ENCODE data around the gene MOB3A.
A peak's percentile ranks its signal among the peaks of the same experiment; 100 is the strongest.

The MOB3A gene

DNA sequence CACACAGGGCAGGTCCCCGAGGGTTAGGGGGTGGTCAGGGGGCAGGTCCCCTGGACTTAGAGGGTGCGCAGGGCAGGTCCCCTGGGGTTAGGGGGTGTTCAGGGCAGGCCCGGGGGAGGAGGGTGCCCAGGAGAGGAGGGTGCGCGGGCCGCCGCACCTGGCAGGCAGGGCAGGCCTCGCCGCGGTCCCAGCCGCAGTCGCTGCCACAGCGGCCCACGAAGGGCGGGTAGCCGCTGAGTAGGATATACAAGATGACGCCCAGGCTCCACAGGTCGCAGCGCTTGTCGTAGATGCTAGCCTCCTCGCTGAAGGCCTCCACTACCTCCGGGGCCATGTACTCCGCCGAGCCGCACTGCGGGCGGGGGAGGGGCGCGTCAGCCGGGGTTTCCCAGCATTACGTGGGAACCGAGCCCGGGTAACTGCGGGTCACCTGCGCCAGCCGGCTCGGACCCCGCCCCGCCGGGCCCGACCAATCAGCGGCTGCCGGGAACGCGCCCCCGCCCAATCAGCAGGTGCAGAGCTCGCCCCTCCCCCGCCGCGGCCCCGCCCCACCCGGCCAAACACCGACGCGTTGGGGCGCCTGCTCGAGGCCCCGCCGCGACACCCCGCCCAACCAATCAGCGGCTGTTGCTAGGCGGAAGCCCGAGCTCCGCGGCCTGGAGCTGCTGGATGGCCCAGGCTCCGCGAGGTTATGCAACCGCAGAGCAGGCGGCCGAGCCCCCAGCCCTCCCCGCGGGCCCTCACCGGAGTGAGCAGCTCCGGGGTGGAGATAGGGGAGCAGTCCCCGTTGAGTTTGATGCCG, 54.2 kb downstream of the MOB3A start:
- peak overlapping the region; percentile 28 for H3K4me3 ChIP-seq (ENCODE audit: low read depth, low read length)
- TF ChIP-seq, protein P1, sequence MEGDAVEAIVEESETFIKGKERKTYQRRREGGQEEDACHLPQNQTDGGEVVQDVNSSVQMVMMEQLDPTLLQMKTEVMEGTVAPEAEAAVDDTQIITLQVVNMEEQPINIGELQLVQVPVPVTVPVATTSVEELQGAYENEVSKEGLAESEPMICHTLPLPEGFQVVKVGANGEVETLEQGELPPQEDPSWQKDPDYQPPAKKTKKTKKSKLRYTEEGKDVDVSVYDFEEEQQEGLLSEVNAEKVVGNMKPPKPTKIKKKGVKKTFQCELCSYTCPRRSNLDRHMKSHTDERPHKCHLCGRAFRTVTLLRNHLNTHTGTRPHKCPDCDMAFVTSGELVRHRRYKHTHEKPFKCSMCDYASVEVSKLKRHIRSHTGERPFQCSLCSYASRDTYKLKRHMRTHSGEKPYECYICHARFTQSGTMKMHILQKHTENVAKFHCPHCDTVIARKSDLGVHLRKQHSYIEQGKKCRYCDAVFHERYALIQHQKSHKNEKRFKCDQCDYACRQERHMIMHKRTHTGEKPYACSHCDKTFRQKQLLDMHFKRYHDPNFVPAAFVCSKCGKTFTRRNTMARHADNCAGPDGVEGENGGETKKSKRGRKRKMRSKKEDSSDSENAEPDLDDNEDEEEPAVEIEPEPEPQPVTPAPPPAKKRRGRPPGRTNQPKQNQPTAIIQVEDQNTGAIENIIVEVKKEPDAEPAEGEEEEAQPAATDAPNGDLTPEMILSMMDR (conservative IDR thresholded peaks at IDR 0.05; ENCODE audit: low read depth, low read length), result no peak
- DNase-seq (ENCODE audit: low read depth), result peak; percentile 96

GRCh38 chr19:2041433-2041682, 54.8 kb downstream of the MOB3A start:
- TF ChIP-seq, protein P1 (conservative IDR thresholded peaks at IDR 0.05; ENCODE audit: low read depth, low read length), result no peak
- no peak for DNase-seq (ENCODE audit: low read depth)
- no peak overlapping the region for H3K4me3 ChIP-seq (ENCODE audit: low read depth, low read length)

DNA sequence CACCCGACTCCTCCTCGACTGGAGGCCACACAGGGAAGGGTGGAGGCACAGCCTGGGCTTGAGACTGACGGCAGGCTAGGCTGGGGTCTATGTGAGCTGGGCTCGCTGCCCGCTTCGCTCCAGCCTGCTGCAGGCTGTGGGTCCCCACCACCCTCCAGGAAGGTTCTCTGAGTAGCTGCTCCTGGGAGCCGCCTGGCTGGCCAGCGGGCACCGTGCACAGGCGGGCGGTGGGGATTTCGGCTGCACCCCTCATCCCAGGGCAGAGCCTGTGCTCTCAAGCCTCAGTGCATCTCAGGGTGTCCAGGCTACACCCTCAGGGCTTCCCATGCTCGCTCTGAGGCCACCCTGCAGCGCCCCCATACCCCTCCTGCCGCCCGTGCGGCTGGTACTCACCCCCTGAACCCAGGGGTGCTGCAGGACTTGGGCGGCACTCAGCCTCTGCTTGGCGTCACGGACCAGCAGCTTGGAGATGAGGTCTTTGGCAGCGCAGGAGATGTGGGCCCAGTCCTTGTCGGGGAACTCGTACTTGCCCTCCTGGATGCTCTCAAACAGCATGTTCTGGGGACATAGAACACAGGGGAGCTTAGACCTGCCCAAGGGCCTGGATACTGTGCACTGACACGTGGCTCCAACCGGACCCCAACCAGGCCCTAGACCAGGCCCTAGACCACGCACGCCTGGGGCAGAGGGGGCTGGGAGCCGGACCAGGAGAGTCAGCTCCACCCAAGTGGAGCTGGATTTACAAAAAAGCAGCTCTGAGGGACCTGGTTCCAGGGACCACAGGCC, 55.3 kb downstream of the MOB3A start:
- TF ChIP-seq, protein P1 (conservative IDR thresholded peaks at IDR 0.05; ENCODE audit: low read depth, low read length), result no peak
- H3K4me3 ChIP-seq (ENCODE audit: low read depth, low read length), result no peak overlapping the region
- DNase-seq (ENCODE audit: low read depth), result no peak

- TF ChIP-seq, protein P1 (conservative IDR thresholded peaks at IDR 0.05; ENCODE audit: low read depth, low read length), result no peak
- no peak overlapping the region for H3K4me3 ChIP-seq (ENCODE audit: low read depth, low read length)
- no peak for DNase-seq (ENCODE audit: low read depth)
Observed at GRCh38 chr19:2039959-2040646, 56.0 kb downstream of the MOB3A start.

GRCh38 chr19:2039089-2039958, 56.8 kb downstream of the MOB3A start:
- TF ChIP-seq, protein P1 (conservative IDR thresholded peaks at IDR 0.05; ENCODE audit: low read depth, low read length), result no peak
- no peak overlapping the region for H3K4me3 ChIP-seq (ENCODE audit: low read depth, low read length)
- no peak for DNase-seq (ENCODE audit: low read depth)

- TF ChIP-seq, protein P1 (conservative IDR thresholded peaks at IDR 0.05; ENCODE audit: low read depth, low read length), result no peak
- no peak overlapping the region for H3K4me3 ChIP-seq (ENCODE audit: low read depth, low read length)
- DNase-seq (ENCODE audit: low read depth), result no peak
Observed at GRCh38 chr19:2038284-2039088, 57.6 kb downstream of the MOB3A start.
